ENCODE results near the gene GALK1.
"Not testable (repeated sequence)": the region's sequence is repeated elsewhere in the genome, so short reads cannot be mapped to it uniquely, and the experiment has no call there.

Gene GALK1

GRCh38 chr17:75764711-75765421, at the start of gene GALK1:
Gene GALK1 (minus strand): TSS chr17:75765192. CDS start chr17:75765136, 56 bp downstream.
- DNase-seq (ENCODE audit: low spot score): peak; percentile 64

GRCh38 chr17:75814021-75814395, 49.0 kb upstream of the GALK1 start:
- DNase-seq (ENCODE audit: low spot score): no peak

- no peak for DNase-seq (ENCODE audit: low spot score)
These were observed 48.4 kb upstream of the GALK1 start for GRCh38 chr17:75813081-75814020.

- DNase-seq (ENCODE audit: low spot score): no peak
These were observed 47.4 kb upstream of the GALK1 start for GRCh38 chr17:75812096-75813013.

GRCh38 chr17:75811174-75811573, 46.2 kb upstream of the GALK1 start:
- DNase-seq (ENCODE audit: low spot score): no peak

- not testable (repeated sequence) for DNase-seq (ENCODE audit: low spot score)
These were observed 45.8 kb upstream of the GALK1 start for GRCh38 chr17:75810756-75811155.

GRCh38 chr17:75810216-75810615, 45.2 kb upstream of the GALK1 start:
- no peak for DNase-seq (ENCODE audit: low spot score)

GRCh38 chr17:75809631-75810111, 44.7 kb upstream of the GALK1 start:
- no peak for DNase-seq (ENCODE audit: low spot score)

GRCh38 chr17:75808905-75809621, 44.1 kb upstream of the GALK1 start:
- DNase-seq (ENCODE audit: low spot score): no peak

GRCh38 chr17:75808549-75808904, 43.5 kb upstream of the GALK1 start:
- no peak for DNase-seq (ENCODE audit: low spot score)

- no peak for DNase-seq (ENCODE audit: low spot score)
These were observed 42.9 kb upstream of the GALK1 start for GRCh38 chr17:75807861-75808260.

- DNase-seq (ENCODE audit: low spot score): no peak
These were observed 42.0 kb upstream of the GALK1 start for GRCh38 chr17:75806822-75807500.

- no peak for DNase-seq (ENCODE audit: low spot score)
These were observed 38.9 kb upstream of the GALK1 start for GRCh38 chr17:75803883-75804282.

- DNase-seq (ENCODE audit: low spot score): no peak
These were observed 34.4 kb upstream of the GALK1 start for GRCh38 chr17:75799402-75799801.

GRCh38 chr17:75795820-75796607, 31.0 kb upstream of the GALK1 start:
- DNase-seq (ENCODE audit: low spot score): no peak

GRCh38 chr17:75793460-75793859, 28.5 kb upstream of the GALK1 start:
- DNase-seq (ENCODE audit: low spot score): no peak

- DNase-seq (ENCODE audit: low spot score): no peak
These were observed 26.3 kb upstream of the GALK1 start for GRCh38 chr17:75791254-75791653.

GRCh38 chr17:75785016-75785890, 20.3 kb upstream of the GALK1 start:
- DNase-seq (ENCODE audit: low spot score): peak; percentile 89

GRCh38 chr17:75784473-75785015, 19.6 kb upstream of the GALK1 start, which contains the start of gene UNK:
Gene UNK (plus strand): TSS chr17:75784806. CDS start chr17:75784881, 75 bp downstream.
- DNase-seq (ENCODE audit: low spot score): peak; percentile 99

Data from putamen (tissue), 1 donor.